ENCODE measurements around the gene MAPKAPK5.
"Not testable (repeated sequence)": the region's sequence is repeated elsewhere in the genome, so short reads cannot be mapped to it uniquely, and the experiment has no call there.

Gene MAPKAPK5

GRCh38 chr12:111927346-111927745 lies 85.3 kb downstream of the MAPKAPK5 start:
- H3K4me1 ChIP-seq (ENCODE audit: control insufficient read depth, insufficient read depth, low read length): no peaks in the 10 kb centered on the region
- no peaks in the 10 kb centered on the region for H3K36me3 ChIP-seq (ENCODE audit: control insufficient read depth, insufficient read depth, low read length)
- H3K4me3 ChIP-seq (ENCODE audit: low read length): no peak overlapping the region
- no peaks in the 10 kb centered on the region for H3K27me3 ChIP-seq (ENCODE audit: control insufficient read depth, insufficient read depth, low read length)
- no peak for DNase-seq (ENCODE audit: low read depth, low spot score)
- no peak overlapping the region for H3K27ac ChIP-seq (ENCODE audit: low read length)
- WGBS (ENCODE audit: insufficient coverage, insufficient read length): no CpG with 5 or more reads among the region's 5 CpGs
- no peaks in the 10 kb centered on the region for H3K9me3 ChIP-seq (ENCODE audit: control insufficient read depth, insufficient read depth, low read length)

GRCh38 chr12:111932241-111932640 lies 90.2 kb downstream of the MAPKAPK5 start:
- no peak overlapping the region for H3K27ac ChIP-seq (ENCODE audit: low read length)
- H3K9me3 ChIP-seq (ENCODE audit: control insufficient read depth, insufficient read depth, low read length): no peaks in the 10 kb centered on the region
- WGBS (ENCODE audit: insufficient coverage, insufficient read length): no CpG with 5 or more reads among the region's 5 CpGs
- no peaks in the 10 kb centered on the region for H3K4me1 ChIP-seq (ENCODE audit: control insufficient read depth, insufficient read depth, low read length)
- no peaks in the 10 kb centered on the region for H3K27me3 ChIP-seq (ENCODE audit: control insufficient read depth, insufficient read depth, low read length)
- H3K4me3 ChIP-seq (ENCODE audit: low read length): no peak overlapping the region
- H3K36me3 ChIP-seq (ENCODE audit: control insufficient read depth, insufficient read depth, low read length): no peaks in the 10 kb centered on the region
- no peak for DNase-seq (ENCODE audit: low read depth, low spot score)

GRCh38 chr12:111936869-111937268 lies 94.8 kb downstream of the MAPKAPK5 start:
- no peaks in the 10 kb centered on the region for H3K4me1 ChIP-seq (ENCODE audit: control insufficient read depth, insufficient read depth, low read length)
- no peak overlapping the region for H3K27ac ChIP-seq (ENCODE audit: low read length)
- H3K9me3 ChIP-seq (ENCODE audit: control insufficient read depth, insufficient read depth, low read length): no peaks in the 10 kb centered on the region
- no peaks in the 10 kb centered on the region for H3K36me3 ChIP-seq (ENCODE audit: control insufficient read depth, insufficient read depth, low read length)
- DNase-seq (ENCODE audit: low read depth, low spot score): no peak
- H3K4me3 ChIP-seq (ENCODE audit: low read length): no peak overlapping the region
- H3K27me3 ChIP-seq (ENCODE audit: control insufficient read depth, insufficient read depth, low read length): no peaks in the 10 kb centered on the region

DNA sequence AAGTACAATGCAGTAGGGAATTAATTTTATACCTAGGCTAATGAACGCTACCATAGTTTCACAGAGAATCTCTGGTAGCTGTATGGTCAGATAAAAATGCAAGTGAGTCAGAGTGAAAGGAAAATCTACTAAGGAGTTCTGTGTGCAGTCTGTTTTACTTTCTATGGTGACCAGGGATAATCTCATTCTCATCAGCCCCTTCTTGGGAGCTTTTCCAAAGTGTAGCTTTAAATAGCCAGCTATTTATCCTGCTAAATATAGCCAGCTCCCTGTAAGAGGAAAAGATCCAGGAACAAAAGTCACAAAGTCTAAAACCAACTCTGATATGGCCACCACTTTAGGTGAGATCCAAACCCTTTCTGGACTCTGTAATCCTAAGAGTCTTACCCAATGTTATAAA lies 95.4 kb downstream of the MAPKAPK5 start:
- no CpG with 5 or more reads among the region's 1 CpG for WGBS (ENCODE audit: insufficient coverage, insufficient read length)
- H3K9me3 ChIP-seq (ENCODE audit: control insufficient read depth, insufficient read depth, low read length): no peaks in the 10 kb centered on the region
- no peaks in the 10 kb centered on the region for H3K36me3 ChIP-seq (ENCODE audit: control insufficient read depth, insufficient read depth, low read length)
- H3K27ac ChIP-seq (ENCODE audit: low read length): no peak overlapping the region
- no peak for DNase-seq (ENCODE audit: low read depth, low spot score)
- H3K4me3 ChIP-seq (ENCODE audit: low read length): no peak overlapping the region
- no peaks in the 10 kb centered on the region for H3K27me3 ChIP-seq (ENCODE audit: control insufficient read depth, insufficient read depth, low read length)
- H3K4me1 ChIP-seq (ENCODE audit: control insufficient read depth, insufficient read depth, low read length): no peaks in the 10 kb centered on the region

DNA sequence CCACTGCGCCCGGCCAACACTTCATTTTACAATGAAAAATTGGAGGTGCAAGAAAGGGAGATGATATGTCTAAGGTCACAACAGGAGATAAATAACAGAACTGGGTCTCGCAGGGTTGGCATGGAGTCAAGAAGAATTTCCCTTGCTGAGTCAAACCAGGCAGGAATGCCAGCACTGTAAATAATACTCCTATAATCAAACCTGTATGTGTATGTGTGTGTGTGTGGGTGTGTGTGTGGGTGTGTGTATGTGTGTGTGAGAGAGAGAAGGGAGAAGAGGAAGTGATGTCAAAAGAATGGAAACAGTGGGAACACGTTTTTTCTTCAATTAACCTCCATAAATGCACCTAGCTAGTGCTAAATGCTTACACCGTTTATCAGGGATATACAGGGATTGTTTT lies 100.5 kb downstream of the MAPKAPK5 start:
- H3K36me3 ChIP-seq (ENCODE audit: control insufficient read depth, insufficient read depth, low read length): no peaks in the 10 kb centered on the region
- no peak for DNase-seq (ENCODE audit: low read depth, low spot score)
- WGBS (ENCODE audit: insufficient coverage, insufficient read length): 100% methylated on average over 1 of the region's 5 CpGs

DNA sequence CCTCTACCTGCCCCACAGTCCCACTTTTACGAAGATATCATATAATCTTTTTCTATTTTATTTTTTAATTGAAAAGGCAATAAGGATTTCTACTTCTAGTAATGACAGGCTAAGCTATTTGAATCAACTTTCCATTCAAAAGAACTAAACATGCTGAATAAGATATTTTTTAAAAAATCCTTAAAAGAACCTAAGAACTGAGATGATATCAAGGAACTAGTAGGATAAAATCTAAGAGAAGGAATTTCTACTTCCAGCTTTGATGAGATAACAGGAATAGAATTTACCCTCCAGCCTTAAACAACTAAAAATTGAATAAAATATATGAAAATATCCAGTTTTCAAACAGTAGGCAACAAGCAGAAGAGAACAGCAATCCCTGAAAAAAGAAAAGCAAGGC lies 101.9 kb downstream of the MAPKAPK5 start:
- no peak overlapping the region for H3K27ac ChIP-seq (ENCODE audit: low read length)
- H3K36me3 ChIP-seq (ENCODE audit: control insufficient read depth, insufficient read depth, low read length): no peaks in the 10 kb centered on the region
- no peaks in the 10 kb centered on the region for H3K27me3 ChIP-seq (ENCODE audit: control insufficient read depth, insufficient read depth, low read length)
- H3K9me3 ChIP-seq (ENCODE audit: control insufficient read depth, insufficient read depth, low read length): no peaks in the 10 kb centered on the region
- no CpG with 5 or more reads among the region's 1 CpG for WGBS (ENCODE audit: insufficient coverage, insufficient read length)
- H3K4me3 ChIP-seq (ENCODE audit: low read length): no peak overlapping the region
- no peaks in the 10 kb centered on the region for H3K4me1 ChIP-seq (ENCODE audit: control insufficient read depth, insufficient read depth, low read length)
- DNase-seq (ENCODE audit: low read depth, low spot score): no peak

More for the DNA sequence above, 100.5 kb downstream of the MAPKAPK5 start:
- no peaks in the 10 kb centered on the region for H3K4me1 ChIP-seq (ENCODE audit: control insufficient read depth, insufficient read depth, low read length)
- no peaks in the 10 kb centered on the region for H3K27me3 ChIP-seq (ENCODE audit: control insufficient read depth, insufficient read depth, low read length)
- no peak overlapping the region for H3K27ac ChIP-seq (ENCODE audit: low read length)
- H3K9me3 ChIP-seq (ENCODE audit: control insufficient read depth, insufficient read depth, low read length): no peaks in the 10 kb centered on the region
- no peak overlapping the region for H3K4me3 ChIP-seq (ENCODE audit: low read length)

DNA sequence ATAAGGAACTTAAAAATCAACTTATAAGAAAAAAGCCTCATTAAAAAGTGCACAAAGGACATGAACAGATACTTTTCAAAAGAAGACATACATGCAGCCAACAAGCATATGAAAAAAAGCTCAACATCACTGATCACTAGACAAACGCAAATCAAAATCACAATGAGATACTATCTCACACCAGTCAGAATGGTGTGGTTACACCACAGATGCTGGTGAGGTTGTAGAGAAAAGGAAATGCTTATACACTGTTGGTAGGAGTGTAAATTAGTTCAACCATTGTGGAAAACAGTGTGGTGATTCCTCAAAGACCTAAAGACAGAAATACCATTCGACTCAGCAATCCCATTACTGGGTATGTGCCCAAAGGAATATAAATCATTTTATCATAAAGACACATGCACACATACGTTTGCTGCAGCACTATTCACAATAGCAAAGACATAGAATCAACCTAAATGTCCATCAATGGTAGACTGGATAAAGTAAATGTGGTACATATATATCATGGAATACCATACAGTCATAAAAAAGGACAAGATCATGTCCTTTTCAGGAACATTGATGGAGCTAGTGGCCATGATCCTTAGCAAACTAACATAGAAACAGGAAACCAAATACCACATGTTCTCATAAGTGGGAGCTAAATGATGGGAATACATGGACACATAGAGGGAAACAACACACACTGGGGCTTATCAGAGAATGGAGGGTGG lies 109.1 kb downstream of the MAPKAPK5 start:
- not testable (repeated sequence) for H3K27me3 ChIP-seq (ENCODE audit: control insufficient read depth, insufficient read depth, low read length); H3K4me3 ChIP-seq (ENCODE audit: low read length); DNase-seq (ENCODE audit: low read depth, low spot score); H3K9me3 ChIP-seq (ENCODE audit: control insufficient read depth, insufficient read depth, low read length); H3K36me3 ChIP-seq (ENCODE audit: control insufficient read depth, insufficient read depth, low read length); H3K27ac ChIP-seq (ENCODE audit: low read length); H3K4me1 ChIP-seq (ENCODE audit: control insufficient read depth, insufficient read depth, low read length)
- WGBS (ENCODE audit: insufficient coverage, insufficient read length): no CpG with 5 or more reads among the region's 3 CpGs

Measured in iPS DF 6.9 (cell line).